ENCODE data around the gene LMF1.
A peak's percentile ranks its signal among the peaks of the same experiment; 100 is the strongest.
"Not testable (repeated sequence)": the region's sequence is repeated elsewhere in the genome, so short reads cannot be mapped to it uniquely, and the experiment has no call there.

Gene LMF1

GRCh38 chr16:822909-823297, 147.9 kb downstream of the LMF1 start:
- no peak for DNase-seq

- DNase-seq, result no peak
Measured at GRCh38 chr16:822174-822908, 148.4 kb downstream of the LMF1 start.

- DNase-seq, result no peak
Measured at GRCh38 chr16:821751-822150, 149.0 kb downstream of the LMF1 start.

- no peak for DNase-seq
Measured at GRCh38 chr16:820748-821147, 150.0 kb downstream of the LMF1 start.

- DNase-seq, result not testable (repeated sequence)
Measured at GRCh38 chr16:820044-820408, 150.8 kb downstream of the LMF1 start.

GRCh38 chr16:819336-820043, 151.3 kb downstream of the LMF1 start:
- DNase-seq, result no peak

- no peak for DNase-seq
Measured at GRCh38 chr16:818592-818991, 152.2 kb downstream of the LMF1 start.

- DNase-seq, result no peak
Measured at GRCh38 chr16:818132-818531, 152.7 kb downstream of the LMF1 start.

GRCh38 chr16:817001-817906, 153.5 kb downstream of the LMF1 start:
- DNase-seq, result no peak

- no peak for DNase-seq
Measured at GRCh38 chr16:815861-816260, 154.9 kb downstream of the LMF1 start.

- DNase-seq, result no peak
Measured at GRCh38 chr16:814974-815373, 155.8 kb downstream of the LMF1 start.

GRCh38 chr16:813916-814412, 156.8 kb downstream of the LMF1 start:
- no peak for DNase-seq

- peak; percentile 44 for DNase-seq
Measured at GRCh38 chr16:813204-813915, 157.4 kb downstream of the LMF1 start.

GRCh38 chr16:808085-808386, 162.7 kb downstream of the LMF1 start:
- no peak for DNase-seq

GRCh38 chr16:807347-808084, 163.3 kb downstream of the LMF1 start:
- peak; percentile 88 for DNase-seq

GRCh38 chr16:805474-805873, 165.3 kb downstream of the LMF1 start:
- DNase-seq, result no peak

- no peak for DNase-seq
Measured at GRCh38 chr16:804193-805048, 166.4 kb downstream of the LMF1 start.

GRCh38 chr16:803754-804080, 167.1 kb downstream of the LMF1 start:
- no peak for DNase-seq
